HepG2 (cell line): ENCODE data around the gene TNP2. TPM values are rescaled to one million over a fixed set of nuclear protein-coding genes. Genes with fewer than 3 reads are reported as not detected.

Experiments
- ATAC-seq: fragments of 200-7000 bp; cut with Tn5 transposase; 3 replicates; pipeline ENCODE4 v1.9.1; 2020; ENCODE audit warnings: mild to moderate bottlenecking, moderate library complexity
- BruUV-seq: library from RNA; stranded (reverse); fragments of 400-500 nt; replicated peaks from 2 replicates; lab custom pipeline; 2021; lab: Mats Ljungman, UMichigan
- CTCF ChIA-PET: fragments of 300-600 bp; formaldehyde crosslinking; extraction: SDS; loops from one replicate; lab custom pipeline; 2021; ENCODE audit warnings: low total read pairs, inconsistent platforms, low intra/inter-chr PET ratio; lab: Yijun Ruan, JAX
- POLR2A ChIA-PET: fragments of 350-600 bp; sonication (Branson Sonifier 250); formaldehyde crosslinking; loops from one replicate; lab custom pipeline; 2020; ENCODE audit warnings: antibody characterized with exemption, inconsistent platforms; lab: Yijun Ruan, JAX
- DNase-seq: peaks from one replicate; pipeline ENCODE4 v3.0.0-alpha.2; 2015; ENCODE audit warnings: low spot score
- FAIRE-seq: peaks from 3 replicates; lab custom pipeline; 2011; peaks lifted over from hg19 to GRCh38; lab: Jason Lieb, UNC
- H2AFZ ChIP-seq: one replicate; pipeline ENCODE4 v1.6.1; 2011; ENCODE audit warnings: low read length, inconsistent platforms
- H3K27ac ChIP-seq: fragments of 300-600 bp; 3 replicates; pipeline ENCODE4 v1.8.0; 2011; ENCODE audit warnings: mixed run types, mild to moderate bottlenecking, mixed read lengths, low read length, inconsistent platforms; ENCODE audit not compliant: insufficient read depth; ENCODE audit errors: extremely low read length
- H3K27me3 ChIP-seq, 2 experiments: fragments of 200-600 bp in 1 of 2; 2 replicates in 1 of 2; 3 replicates in 1 of 2; pipeline versions ENCODE4 v1.6.0 to v1.8.0; 2011; ENCODE audit warnings: low read length in 2 of 2, mild to moderate bottlenecking in 2 of 2, moderate library complexity in 2 of 2, inconsistent platforms in 1 of 2; ENCODE audit not compliant: insufficient read depth in 2 of 2, control insufficient read depth in 1 of 2
- H3K36me3 ChIP-seq, 2 experiments: fragments of 200-600 bp in 1 of 2; replicated peaks in 1 of 2; 2 replicates in 1 of 2; 3 replicates in 1 of 2; pipeline versions ENCODE4 v1.5.1 to v1.8.0; 2011; ENCODE audit warnings: low read length in 2 of 2, inconsistent platforms in 1 of 2; ENCODE audit not compliant: insufficient read depth in 2 of 2, control insufficient read depth in 1 of 2
- H3K4me1 ChIP-seq: 2 replicates; pipeline ENCODE4 v1.5.1; 2012; ENCODE audit warnings: low read length, inconsistent platforms; ENCODE audit not compliant: insufficient read depth
- H3K4me2 ChIP-seq: 2 replicates; pipeline ENCODE4 v1.6.0; 2011; ENCODE audit warnings: low read depth, low read length, inconsistent platforms
- H3K4me3 ChIP-seq, 3 experiments: fragments of 200-600 bp in 1 of 3; sonication (generic), shearing (Covaris generic) in 1 of 3; replicated peaks in 1 of 3; 2 replicates each; pipeline ENCODE4 v1.5.1; 2011 to 2016; ENCODE audit warnings: low read length in 3 of 3, inconsistent platforms in 2 of 3, low read depth in 2 of 3, mild to moderate bottlenecking in 2 of 3, control low read depth in 1 of 3, mixed read lengths in 1 of 3; ENCODE audit not compliant: insufficient read depth in 1 of 3
- H3K79me2 ChIP-seq: one replicate; pipeline ENCODE4 v1.6.1; 2011; ENCODE audit warnings: low read length, inconsistent platforms; ENCODE audit not compliant: insufficient read depth
- H3K9ac ChIP-seq: 2 replicates; pipeline ENCODE4 v1.6.0; 2011; ENCODE audit warnings: mild to moderate bottlenecking, low read depth, low read length, inconsistent platforms; ENCODE audit not compliant: insufficient read depth
- H3K9me3 ChIP-seq: 2 replicates; pipeline ENCODE4 v1.5.1; 2012; ENCODE audit warnings: mild to moderate bottlenecking, low read length
- H4K20me1 ChIP-seq: 2 replicates; pipeline ENCODE4 v1.6.0; 2011; ENCODE audit warnings: inconsistent platforms, mild to moderate bottlenecking, low read length, moderate library complexity; ENCODE audit not compliant: insufficient read depth
- HNRNPL ChIP-seq: fragments of 200-400 bp; formaldehyde crosslinking; IDR thresholded peaks from 2 replicates; pipeline ENCODE4 v1.6.1; 2017; ENCODE audit warnings: mild to moderate bottlenecking, low read depth, low read length
- KLF9 ChIP-seq: IDR thresholded peaks from 2 replicates; pipeline ENCODE4 v1.6.1; 2016; ENCODE audit warnings: low read depth
- MBD4 ChIP-seq: IDR thresholded peaks from 2 replicates; pipeline ENCODE4 v1.6.1; 2012; ENCODE audit warnings: low read length, inconsistent platforms, borderline replicate concordance
- STAG1 ChIP-seq: sonication (generic); formaldehyde crosslinking; IDR thresholded peaks from 2 replicates; pipeline ENCODE4 v1.4.0; 2020; ENCODE audit warnings: missing genetic modification reagents
- ZFP1 ChIP-seq: IDR thresholded peaks from 2 replicates; pipeline ENCODE4 v1.6.1; 2016
- ZNF687 ChIP-seq: sonication (generic); formaldehyde crosslinking; IDR thresholded peaks from 2 replicates; pipeline ENCODE4 v1.5.1; 2020; ENCODE audit warnings: mild to moderate bottlenecking, missing genetic modification reagents, moderate library complexity
- ZNF781 ChIP-seq: sonication (generic); formaldehyde crosslinking; IDR thresholded peaks from 2 replicates; pipeline ENCODE4 v1.5.1; 2020; ENCODE audit warnings: borderline replicate concordance, mild to moderate bottlenecking, missing genetic modification reagents; ENCODE audit errors: not compliant biosample characterization
- WGBS: methylation state at CpG from one replicate; pipeline ENCODE4 v1.1.6; 2017; ENCODE audit warnings: low lambda C conversion rate; 5-methylcytosine and 5-hydroxymethylcytosine counted together
- in situ Hi-C: cut with HindIII; loops from 2 replicates; pipeline ENCODE4 v1.10.0; 2017; ENCODE audit warnings: low pct_unique_long_range_greater_than_20kb; ENCODE audit not compliant: extremely low pct_ligation_motif_present
- intact Hi-C: fragments of 100-400 bp; cut with micrococcal nuclease; formaldehyde crosslinking; loops from one replicate; pipeline ENCODE4 v1.10.0; 2022; ENCODE audit not compliant: unreplicated experiment
- polyA plus RNA-seq, 8 experiments: library from polyadenylated mRNA; depleted of rRNA in 3 of 8; stranded (reverse) in 7 of 8; unstranded in 1 of 8; fragments of >200 nt; fragmentation: Illumina TruSeq in 4 of 8; extraction: Trizol in 4 of 8; gene quantifications; 2 replicates each; pipeline versions ENCODE4 v1.2.1 to v1.2.3, GENCODE V29; 2011 to 2016; ENCODE audit warnings: low read depth in 4 of 8, missing spikeins in 1 of 8, mixed read lengths in 1 of 8; ENCODE audit not compliant: insufficient read depth in 1 of 8
- total RNA-seq, 5 experiments: library from RNA; depleted of rRNA; stranded (reverse); fragments of >200 nt; fragmentation: Illumina TruSeq; extraction: Trizol; gene quantifications; 2 replicates each; pipeline ENCODE4 v1.2.3, GENCODE V29; 2016; ENCODE audit warnings: low read depth in 1 of 5
- TF ChIP-seq, protein P1 (sequence below): sonication (generic); formaldehyde crosslinking; IDR thresholded peaks from 2 replicates; pipeline ENCODE4 v1.9.0; 2021; ENCODE audit warnings: missing genetic modification reagents, borderline replicate concordance

Gene TNP2
- total and polyA plus RNA-seq, 2 of the 13 experiments (the other 11 are each of a cell fraction or from before 2014, with no cell fraction given), result not detected

GRCh38 chr16:11233727-11234376 lies 35.3 kb downstream of the TNP2 start:
- H3K27me3 ChIP-seq, result peaks cover 1 to 15% of the 10 kb centered on the region in 2 experiments; a peak in 3 of 5 replicates
- no peak for DNase-seq
- peaks cover 29% of the 10 kb centered on the region for H3K4me1 ChIP-seq
- FAIRE-seq, result no peak
- H3K27ac ChIP-seq, result no peak overlapping the region
- CTCF ChIA-PET, result no interaction called here
- H3K9me3 ChIP-seq, result no peaks in the 10 kb centered on the region
- no peaks in the 10 kb centered on the region for H3K36me3 ChIP-seq
- TF ChIP-seq STAG1 (CRISPR knock-in tag) (0 out of 2 replicates have a peak, but pooled peaks have one; percentile 11), MBD4 (no peak), ZFP1 (CRISPR knock-in tag) (no peak)
- H4K20me1 ChIP-seq, result no peaks in the 10 kb centered on the region
- 0 out of 3 replicates have a peak, but pooled peaks have one; percentile 9 for ATAC-seq
- intact Hi-C loops, result no loop called here
- no peak overlapping the region for H2AFZ ChIP-seq
- no TSS peak for BruUV-seq
- no peak overlapping the region for H3K4me3 ChIP-seq
- no peaks in the 10 kb centered on the region for H3K79me2 ChIP-seq
- POLR2A ChIA-PET, result interaction anchor here (1.0 kb wide), 1 partner anchor 22 kb away, joined by 3 read pairs; the partner anchor contains the start of gene SOCS1
- no peak overlapping the region for H3K9ac ChIP-seq
- 37% methylated on average over 8 of the region's 8 CpGs for WGBS
- no peak overlapping the region for H3K4me2 ChIP-seq
- in situ Hi-C loops, result no loop called here

GRCh38 chr16:11232852-11233726 lies 36.0 kb downstream of the TNP2 start:
- CTCF ChIA-PET, result no interaction called here
- no peak overlapping the region for H2AFZ ChIP-seq
- TF ChIP-seq ZNF781 (no peak), KLF9 (no peak), ZNF687 (peak; percentile 33), HNRNPL (no peak)
- TF ChIP-seq, protein P1, sequence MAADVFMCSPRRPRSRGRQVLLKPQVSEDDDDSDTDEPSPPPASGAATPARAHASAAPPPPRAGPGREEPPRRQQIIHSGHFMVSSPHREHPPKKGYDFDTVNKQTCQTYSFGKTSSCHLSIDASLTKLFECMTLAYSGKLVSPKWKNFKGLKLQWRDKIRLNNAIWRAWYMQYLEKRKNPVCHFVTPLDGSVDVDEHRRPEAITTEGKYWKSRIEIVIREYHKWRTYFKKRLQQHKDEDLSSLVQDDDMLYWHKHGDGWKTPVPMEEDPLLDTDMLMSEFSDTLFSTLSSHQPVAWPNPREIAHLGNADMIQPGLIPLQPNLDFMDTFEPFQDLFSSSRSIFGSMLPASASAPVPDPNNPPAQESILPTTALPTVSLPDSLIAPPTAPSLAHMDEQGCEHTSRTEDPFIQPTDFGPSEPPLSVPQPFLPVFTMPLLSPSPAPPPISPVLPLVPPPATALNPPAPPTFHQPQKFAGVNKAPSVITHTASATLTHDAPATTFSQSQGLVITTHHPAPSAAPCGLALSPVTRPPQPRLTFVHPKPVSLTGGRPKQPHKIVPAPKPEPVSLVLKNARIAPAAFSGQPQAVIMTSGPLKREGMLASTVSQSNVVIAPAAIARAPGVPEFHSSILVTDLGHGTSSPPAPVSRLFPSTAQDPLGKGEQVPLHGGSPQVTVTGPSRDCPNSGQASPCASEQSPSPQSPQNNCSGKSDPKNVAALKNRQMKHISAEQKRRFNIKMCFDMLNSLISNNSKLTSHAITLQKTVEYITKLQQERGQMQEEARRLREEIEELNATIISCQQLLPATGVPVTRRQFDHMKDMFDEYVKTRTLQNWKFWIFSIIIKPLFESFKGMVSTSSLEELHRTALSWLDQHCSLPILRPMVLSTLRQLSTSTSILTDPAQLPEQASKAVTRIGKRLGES, result no peak

More at GRCh38 chr16:11232852-11233726, 36.0 kb downstream of the TNP2 start:
- Histone ChIP-seq H3K79me2 (no peaks in the 10 kb centered on the region), H3K27me3 (peaks cover 1 to 18% of the 10 kb centered on the region in 2 experiments; a peak in 3 of 5 replicates), H4K20me1 (no peaks in the 10 kb centered on the region), H3K9me3 (no peaks in the 10 kb centered on the region), H3K4me1 (peaks cover 29% of the 10 kb centered on the region), H3K9ac (no peak overlapping the region), H3K36me3 (no peaks in the 10 kb centered on the region), H3K4me2 (no peak overlapping the region), H3K4me3 (no peak overlapping the region), H3K27ac (no peak overlapping the region)
- no peak for FAIRE-seq
- no TSS peak for BruUV-seq
- ATAC-seq, result peak; percentile 12; the same call in 2 of the 3 replicates
- in situ Hi-C loops (no loop called here), intact Hi-C loops (no loop called here)
- DNase-seq, result no peak
- POLR2A ChIA-PET, result interaction anchor here (1.0 kb wide), 1 partner anchor 23 kb away, joined by 3 read pairs; the partner anchor contains the start of gene SOCS1
- 60% methylated on average over 33 of the region's 35 CpGs for WGBS
